GM23338 (cell line): Measurements from ENCODE around the gene MARCHF9. TPM values are rescaled to one million over a fixed set of nuclear protein-coding genes. Genes with fewer than 3 reads are reported as not detected.

Experiments
- ATAC-seq: fragments of 200-7000 bp; cut with Tn5 transposase; 3 replicates; pipeline ENCODE4 v1.9.1; 2020
- DNase-seq: peaks from one replicate; pipeline ENCODE4 v3.0.0-alpha.2; 2015; ENCODE audit warnings: low spot score
- H2AFZ ChIP-seq: fragments of 200-600 bp; sonication (generic); 2 replicates; pipeline ENCODE4 v1.8.0; 2016; ENCODE audit warnings: antibody characterized with exemption, mild to moderate bottlenecking, moderate library complexity
- H3F3A ChIP-seq: fragments of 200-600 bp; sonication (generic); replicated peaks from 2 replicates; pipeline ENCODE4 v1.8.0; 2017; ENCODE audit warnings: antibody characterized with exemption, mixed run types, low read depth
- H3K27ac ChIP-seq: fragments of 200-600 bp; sonication (generic); 2 replicates; pipeline ENCODE4 v1.6.1; 2016; ENCODE audit warnings: low read depth
- H3K27me3 ChIP-seq: fragments of 200-600 bp; sonication (generic); 2 replicates; pipeline ENCODE4 v1.8.0; 2016; ENCODE audit warnings: mild to moderate bottlenecking, mixed run types, moderate library complexity; ENCODE audit not compliant: insufficient read depth
- H3K36me3 ChIP-seq: fragments of 200-600 bp; sonication (generic); 2 replicates; pipeline ENCODE4 v1.8.0; 2016; ENCODE audit warnings: mild to moderate bottlenecking; ENCODE audit not compliant: insufficient read depth
- H3K4me1 ChIP-seq: fragments of 200-600 bp; sonication (generic); 2 replicates; pipeline ENCODE4 v1.8.0; 2016; ENCODE audit warnings: mild to moderate bottlenecking, moderate library complexity; ENCODE audit not compliant: insufficient read depth
- H3K4me2 ChIP-seq: fragments of 200-600 bp; sonication (generic); 2 replicates; pipeline ENCODE4 v1.7.1; 2017; ENCODE audit warnings: mixed run types
- H3K4me3 ChIP-seq: fragments of 200-600 bp; sonication (generic); 2 replicates; pipeline ENCODE4 v1.6.1; 2016; ENCODE audit warnings: mixed run types
- H3K79me2 ChIP-seq: fragments of 200-600 bp; sonication (generic); replicated peaks from 2 replicates; pipeline ENCODE4 v1.8.0; 2017; ENCODE audit warnings: mild to moderate bottlenecking; ENCODE audit not compliant: insufficient read depth
- H3K9me2 ChIP-seq: fragments of 200-600 bp; sonication (generic); 2 replicates; pipeline ENCODE4 v1.8.0; 2017; ENCODE audit not compliant: insufficient read depth
- H4K20me1 ChIP-seq: fragments of 200-600 bp; sonication (generic); replicated peaks from 2 replicates; pipeline ENCODE4 v1.8.0; 2017; ENCODE audit warnings: mild to moderate bottlenecking; ENCODE audit not compliant: insufficient read depth
- H3K27ac Mint-ChIP-seq: 2 replicates; pipeline ENCODE4 v1.8.0; 2020; ENCODE audit warnings: inconsistent platforms, mild to moderate bottlenecking, moderate library complexity, mixed read lengths
- H3K27me3 Mint-ChIP-seq: 3 replicates; pipeline ENCODE4 v1.8.0; 2022; ENCODE audit warnings: low read depth, mild to moderate bottlenecking, moderate library complexity, mixed read lengths, inconsistent platforms; ENCODE audit not compliant: insufficient read depth, poor library complexity
- H3K36me3 Mint-ChIP-seq: 3 replicates; pipeline ENCODE4 v1.8.0; 2021; ENCODE audit warnings: low read depth, mild to moderate bottlenecking, inconsistent platforms, moderate library complexity, mixed read lengths
- H3K4me1 Mint-ChIP-seq: 3 replicates; pipeline ENCODE4 v1.8.0; 2020; ENCODE audit warnings: mild to moderate bottlenecking, inconsistent platforms, mixed read lengths
- H3K4me3 Mint-ChIP-seq: 3 replicates; pipeline ENCODE4 v1.8.0; 2021; ENCODE audit warnings: moderate library complexity, mild to moderate bottlenecking, inconsistent platforms, mixed read lengths
- H3K9me3 Mint-ChIP-seq: 3 replicates; pipeline ENCODE4 v1.8.0; 2020; ENCODE audit warnings: moderate library complexity, mild to moderate bottlenecking, inconsistent platforms, mixed read lengths
- CREB1 ChIP-seq: fragments of 250-450 bp; sonication (Bioruptor Pico); IDR thresholded peaks from 2 replicates; pipeline ENCODE4 v1.5.0; 2020; ENCODE audit warnings: low read depth, mild to moderate bottlenecking, moderate library complexity
- EZH2 ChIP-seq: fragments of 200-600 bp; sonication (generic); IDR thresholded peaks from one replicate; pipeline ENCODE4 v1.8.0; 2017; ENCODE audit warnings: antibody characterized with exemption, mild to moderate bottlenecking, low read depth; ENCODE audit not compliant: unreplicated experiment
- EZH2phosphoT487 ChIP-seq: fragments of 200-600 bp; sonication (generic); IDR thresholded peaks from one replicate; pipeline ENCODE4 v1.8.1; 2018; ENCODE audit warnings: antibody characterized with exemption; ENCODE audit not compliant: unreplicated experiment
- JUNB ChIP-seq: IDR thresholded peaks from one replicate; pipeline ENCODE4 v1.6.1; 2016; ENCODE audit warnings: antibody characterized with exemption; ENCODE audit not compliant: unreplicated experiment
- NANOG ChIP-seq: IDR thresholded peaks from 2 replicates; pipeline ENCODE4 v1.6.1; 2016; ENCODE audit warnings: antibody characterized with exemption, borderline replicate concordance
- POLR2AphosphoS5 ChIP-seq: IDR thresholded peaks from 2 replicates; pipeline ENCODE4 v1.6.1; 2016; ENCODE audit warnings: antibody characterized with exemption, low read depth
- STAT1 ChIP-seq: IDR thresholded peaks from one replicate; pipeline ENCODE4 v1.6.1; 2016; ENCODE audit warnings: antibody characterized with exemption; ENCODE audit not compliant: unreplicated experiment
- ZNF114 ChIP-seq: fragments of 250-450 bp; sonication (Bioruptor Pico); IDR thresholded peaks from 2 replicates; pipeline ENCODE4 v1.5.0; 2020; ENCODE audit warnings: mild to moderate bottlenecking, moderate library complexity
- ZNF331 ChIP-seq: fragments of 250-450 bp; sonication (Bioruptor Pico); IDR thresholded peaks from 2 replicates; pipeline ENCODE4 v1.5.0; 2020; ENCODE audit warnings: low read depth, mild to moderate bottlenecking, moderate library complexity
- polyA plus RNA-seq: library from polyadenylated mRNA; unstranded; fragments of >200 nt; fragmentation: Nextera tagmentation; extraction: Ambion mirVana; gene quantifications from 2 replicates; pipeline ENCODE4 v1.2.1, GENCODE V29; 2016
- total RNA-seq: library from RNA; depleted of rRNA; stranded (reverse); fragments of >200 nt; shearing (Covaris generic); gene quantifications from 2 replicates; pipeline ENCODE4 v1.2.3, GENCODE V29; 2014
- TF ChIP-seq, protein P1 (sequence below), 2 experiments: fragments of 200-600 bp in 1 of 2; sonication (generic) in 1 of 2; conservative IDR thresholded peaks; 2 replicates each; pipeline versions ENCODE4 v1.5.1 to v1.6.1; 2016 to 2017; ENCODE audit warnings: antibody characterized with exemption in 2 of 2, low read depth in 2 of 2, mild to moderate bottlenecking in 2 of 2, moderate library complexity in 1 of 2
- TF ChIP-seq, protein P2 (sequence below): IDR thresholded peaks from one replicate; pipeline ENCODE4 v1.6.1; 2018; ENCODE audit warnings: antibody characterized with exemption; ENCODE audit not compliant: unreplicated experiment
- TF ChIP-seq, protein P3 (sequence below): IDR thresholded peaks from 2 replicates; pipeline ENCODE4 v1.6.1; 2016; ENCODE audit warnings: antibody characterized with exemption
- TF ChIP-seq, protein P4 (sequence below): fragments of 250-450 bp; sonication (Bioruptor Pico); IDR thresholded peaks from 2 replicates; pipeline ENCODE4 v1.5.0; 2020; ENCODE audit warnings: mild to moderate bottlenecking, moderate library complexity

Gene MARCHF9
- total and polyA plus RNA-seq, 2 experiments from 2014 or later = 2.9 to 3.3 TPM

DNA sequence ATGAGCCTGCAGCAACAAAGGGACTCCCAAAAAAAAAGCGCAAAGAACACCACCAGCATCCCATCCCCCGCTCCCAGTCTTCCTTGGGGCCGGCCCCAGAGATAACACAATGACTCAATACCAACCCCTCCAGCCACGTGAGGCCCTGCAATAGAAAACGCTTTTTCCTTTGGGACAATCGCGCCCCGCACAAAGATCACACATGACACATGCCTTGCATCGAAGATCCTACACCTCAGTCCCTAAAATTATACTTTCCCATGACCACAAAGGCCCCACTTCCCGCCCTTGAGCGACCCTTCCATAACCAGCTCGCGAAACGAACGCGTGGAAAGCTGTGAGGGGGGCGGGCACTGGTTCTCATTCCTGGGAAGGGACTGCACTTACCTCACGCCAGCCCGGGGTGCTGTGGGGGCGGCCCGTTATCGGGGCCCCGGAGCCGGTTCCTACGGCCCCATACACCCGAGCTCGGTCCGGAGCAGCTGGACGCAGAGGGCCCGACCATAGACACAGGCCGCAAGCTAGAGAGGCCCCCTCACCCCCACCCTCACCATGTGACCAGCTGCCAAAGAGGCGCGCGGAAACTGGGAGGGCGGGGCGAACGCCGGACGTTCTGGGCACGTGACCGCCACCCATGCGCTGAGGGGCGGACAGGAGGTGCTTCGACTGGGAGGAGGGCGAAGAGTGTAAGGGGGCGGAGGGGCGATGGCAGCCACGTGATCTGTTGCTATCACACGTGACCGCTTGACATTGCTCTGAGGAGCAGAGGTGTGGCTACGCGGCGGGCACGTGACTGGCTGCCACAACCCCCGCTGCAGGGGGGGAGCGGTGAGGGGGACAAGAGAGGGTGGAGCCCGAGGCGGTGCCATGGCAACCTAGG, 2.9 kb upstream of the MARCHF9 start, which contains the start of gene CDK4:
Gene CDK4, minus strand, starts transcription at position 523 of the 880 bp plus-strand sequence. CDS start 593 bp downstream, outside the sequence.
- H3K27ac ChIP-seq = peak within 1 kb of the TSS; percentile 90; the same call in 1 of the 2 replicates
- H3K27ac Mint-ChIP-seq = peak within 1 kb of the TSS; percentile 99
- peak within 1 kb of the TSS; percentile 99 for H3K4me3 Mint-ChIP-seq
- H3K36me3 ChIP-seq = peaks cover 12% of the 10 kb centered on the region
- H3F3A ChIP-seq = peaks cover 36% of the 10 kb centered on the region
- peak within 1 kb of the TSS; percentile 97 for H3K4me3 ChIP-seq
- H3K36me3 Mint-ChIP-seq = peaks cover 49% of the 10 kb centered on the region
- no peaks in the 10 kb centered on the region; the same call in 1 of the 2 replicates for H4K20me1 ChIP-seq
- TF ChIP-seq, protein P1, sequence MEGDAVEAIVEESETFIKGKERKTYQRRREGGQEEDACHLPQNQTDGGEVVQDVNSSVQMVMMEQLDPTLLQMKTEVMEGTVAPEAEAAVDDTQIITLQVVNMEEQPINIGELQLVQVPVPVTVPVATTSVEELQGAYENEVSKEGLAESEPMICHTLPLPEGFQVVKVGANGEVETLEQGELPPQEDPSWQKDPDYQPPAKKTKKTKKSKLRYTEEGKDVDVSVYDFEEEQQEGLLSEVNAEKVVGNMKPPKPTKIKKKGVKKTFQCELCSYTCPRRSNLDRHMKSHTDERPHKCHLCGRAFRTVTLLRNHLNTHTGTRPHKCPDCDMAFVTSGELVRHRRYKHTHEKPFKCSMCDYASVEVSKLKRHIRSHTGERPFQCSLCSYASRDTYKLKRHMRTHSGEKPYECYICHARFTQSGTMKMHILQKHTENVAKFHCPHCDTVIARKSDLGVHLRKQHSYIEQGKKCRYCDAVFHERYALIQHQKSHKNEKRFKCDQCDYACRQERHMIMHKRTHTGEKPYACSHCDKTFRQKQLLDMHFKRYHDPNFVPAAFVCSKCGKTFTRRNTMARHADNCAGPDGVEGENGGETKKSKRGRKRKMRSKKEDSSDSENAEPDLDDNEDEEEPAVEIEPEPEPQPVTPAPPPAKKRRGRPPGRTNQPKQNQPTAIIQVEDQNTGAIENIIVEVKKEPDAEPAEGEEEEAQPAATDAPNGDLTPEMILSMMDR (conservative IDR thresholded peaks at IDR 0.05; ENCODE audit: low read depth in 2 of 2) = no peak
- TF ChIP-seq, protein P2, sequence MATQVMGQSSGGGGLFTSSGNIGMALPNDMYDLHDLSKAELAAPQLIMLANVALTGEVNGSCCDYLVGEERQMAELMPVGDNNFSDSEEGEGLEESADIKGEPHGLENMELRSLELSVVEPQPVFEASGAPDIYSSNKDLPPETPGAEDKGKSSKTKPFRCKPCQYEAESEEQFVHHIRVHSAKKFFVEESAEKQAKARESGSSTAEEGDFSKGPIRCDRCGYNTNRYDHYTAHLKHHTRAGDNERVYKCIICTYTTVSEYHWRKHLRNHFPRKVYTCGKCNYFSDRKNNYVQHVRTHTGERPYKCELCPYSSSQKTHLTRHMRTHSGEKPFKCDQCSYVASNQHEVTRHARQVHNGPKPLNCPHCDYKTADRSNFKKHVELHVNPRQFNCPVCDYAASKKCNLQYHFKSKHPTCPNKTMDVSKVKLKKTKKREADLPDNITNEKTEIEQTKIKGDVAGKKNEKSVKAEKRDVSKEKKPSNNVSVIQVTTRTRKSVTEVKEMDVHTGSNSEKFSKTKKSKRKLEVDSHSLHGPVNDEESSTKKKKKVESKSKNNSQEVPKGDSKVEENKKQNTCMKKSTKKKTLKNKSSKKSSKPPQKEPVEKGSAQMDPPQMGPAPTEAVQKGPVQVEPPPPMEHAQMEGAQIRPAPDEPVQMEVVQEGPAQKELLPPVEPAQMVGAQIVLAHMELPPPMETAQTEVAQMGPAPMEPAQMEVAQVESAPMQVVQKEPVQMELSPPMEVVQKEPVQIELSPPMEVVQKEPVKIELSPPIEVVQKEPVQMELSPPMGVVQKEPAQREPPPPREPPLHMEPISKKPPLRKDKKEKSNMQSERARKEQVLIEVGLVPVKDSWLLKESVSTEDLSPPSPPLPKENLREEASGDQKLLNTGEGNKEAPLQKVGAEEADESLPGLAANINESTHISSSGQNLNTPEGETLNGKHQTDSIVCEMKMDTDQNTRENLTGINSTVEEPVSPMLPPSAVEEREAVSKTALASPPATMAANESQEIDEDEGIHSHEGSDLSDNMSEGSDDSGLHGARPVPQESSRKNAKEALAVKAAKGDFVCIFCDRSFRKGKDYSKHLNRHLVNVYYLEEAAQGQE = no peak
- TF ChIP-seq EZH2phosphoT487 (no peak), ZNF331 (no peak), POLR2AphosphoS5 (peak; percentile 81), ZNF114 (CRISPR knock-in tag) (no peak), STAT1 (no peak), CREB1 (CRISPR knock-in tag) (peak; percentile 72), EZH2 (no peak), JUNB (no peak), NANOG (no peak)
- TF ChIP-seq, protein P3, sequence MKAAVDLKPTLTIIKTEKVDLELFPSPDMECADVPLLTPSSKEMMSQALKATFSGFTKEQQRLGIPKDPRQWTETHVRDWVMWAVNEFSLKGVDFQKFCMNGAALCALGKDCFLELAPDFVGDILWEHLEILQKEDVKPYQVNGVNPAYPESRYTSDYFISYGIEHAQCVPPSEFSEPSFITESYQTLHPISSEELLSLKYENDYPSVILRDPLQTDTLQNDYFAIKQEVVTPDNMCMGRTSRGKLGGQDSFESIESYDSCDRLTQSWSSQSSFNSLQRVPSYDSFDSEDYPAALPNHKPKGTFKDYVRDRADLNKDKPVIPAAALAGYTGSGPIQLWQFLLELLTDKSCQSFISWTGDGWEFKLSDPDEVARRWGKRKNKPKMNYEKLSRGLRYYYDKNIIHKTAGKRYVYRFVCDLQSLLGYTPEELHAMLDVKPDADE = peak; percentile 76
- TF ChIP-seq, protein P4, sequence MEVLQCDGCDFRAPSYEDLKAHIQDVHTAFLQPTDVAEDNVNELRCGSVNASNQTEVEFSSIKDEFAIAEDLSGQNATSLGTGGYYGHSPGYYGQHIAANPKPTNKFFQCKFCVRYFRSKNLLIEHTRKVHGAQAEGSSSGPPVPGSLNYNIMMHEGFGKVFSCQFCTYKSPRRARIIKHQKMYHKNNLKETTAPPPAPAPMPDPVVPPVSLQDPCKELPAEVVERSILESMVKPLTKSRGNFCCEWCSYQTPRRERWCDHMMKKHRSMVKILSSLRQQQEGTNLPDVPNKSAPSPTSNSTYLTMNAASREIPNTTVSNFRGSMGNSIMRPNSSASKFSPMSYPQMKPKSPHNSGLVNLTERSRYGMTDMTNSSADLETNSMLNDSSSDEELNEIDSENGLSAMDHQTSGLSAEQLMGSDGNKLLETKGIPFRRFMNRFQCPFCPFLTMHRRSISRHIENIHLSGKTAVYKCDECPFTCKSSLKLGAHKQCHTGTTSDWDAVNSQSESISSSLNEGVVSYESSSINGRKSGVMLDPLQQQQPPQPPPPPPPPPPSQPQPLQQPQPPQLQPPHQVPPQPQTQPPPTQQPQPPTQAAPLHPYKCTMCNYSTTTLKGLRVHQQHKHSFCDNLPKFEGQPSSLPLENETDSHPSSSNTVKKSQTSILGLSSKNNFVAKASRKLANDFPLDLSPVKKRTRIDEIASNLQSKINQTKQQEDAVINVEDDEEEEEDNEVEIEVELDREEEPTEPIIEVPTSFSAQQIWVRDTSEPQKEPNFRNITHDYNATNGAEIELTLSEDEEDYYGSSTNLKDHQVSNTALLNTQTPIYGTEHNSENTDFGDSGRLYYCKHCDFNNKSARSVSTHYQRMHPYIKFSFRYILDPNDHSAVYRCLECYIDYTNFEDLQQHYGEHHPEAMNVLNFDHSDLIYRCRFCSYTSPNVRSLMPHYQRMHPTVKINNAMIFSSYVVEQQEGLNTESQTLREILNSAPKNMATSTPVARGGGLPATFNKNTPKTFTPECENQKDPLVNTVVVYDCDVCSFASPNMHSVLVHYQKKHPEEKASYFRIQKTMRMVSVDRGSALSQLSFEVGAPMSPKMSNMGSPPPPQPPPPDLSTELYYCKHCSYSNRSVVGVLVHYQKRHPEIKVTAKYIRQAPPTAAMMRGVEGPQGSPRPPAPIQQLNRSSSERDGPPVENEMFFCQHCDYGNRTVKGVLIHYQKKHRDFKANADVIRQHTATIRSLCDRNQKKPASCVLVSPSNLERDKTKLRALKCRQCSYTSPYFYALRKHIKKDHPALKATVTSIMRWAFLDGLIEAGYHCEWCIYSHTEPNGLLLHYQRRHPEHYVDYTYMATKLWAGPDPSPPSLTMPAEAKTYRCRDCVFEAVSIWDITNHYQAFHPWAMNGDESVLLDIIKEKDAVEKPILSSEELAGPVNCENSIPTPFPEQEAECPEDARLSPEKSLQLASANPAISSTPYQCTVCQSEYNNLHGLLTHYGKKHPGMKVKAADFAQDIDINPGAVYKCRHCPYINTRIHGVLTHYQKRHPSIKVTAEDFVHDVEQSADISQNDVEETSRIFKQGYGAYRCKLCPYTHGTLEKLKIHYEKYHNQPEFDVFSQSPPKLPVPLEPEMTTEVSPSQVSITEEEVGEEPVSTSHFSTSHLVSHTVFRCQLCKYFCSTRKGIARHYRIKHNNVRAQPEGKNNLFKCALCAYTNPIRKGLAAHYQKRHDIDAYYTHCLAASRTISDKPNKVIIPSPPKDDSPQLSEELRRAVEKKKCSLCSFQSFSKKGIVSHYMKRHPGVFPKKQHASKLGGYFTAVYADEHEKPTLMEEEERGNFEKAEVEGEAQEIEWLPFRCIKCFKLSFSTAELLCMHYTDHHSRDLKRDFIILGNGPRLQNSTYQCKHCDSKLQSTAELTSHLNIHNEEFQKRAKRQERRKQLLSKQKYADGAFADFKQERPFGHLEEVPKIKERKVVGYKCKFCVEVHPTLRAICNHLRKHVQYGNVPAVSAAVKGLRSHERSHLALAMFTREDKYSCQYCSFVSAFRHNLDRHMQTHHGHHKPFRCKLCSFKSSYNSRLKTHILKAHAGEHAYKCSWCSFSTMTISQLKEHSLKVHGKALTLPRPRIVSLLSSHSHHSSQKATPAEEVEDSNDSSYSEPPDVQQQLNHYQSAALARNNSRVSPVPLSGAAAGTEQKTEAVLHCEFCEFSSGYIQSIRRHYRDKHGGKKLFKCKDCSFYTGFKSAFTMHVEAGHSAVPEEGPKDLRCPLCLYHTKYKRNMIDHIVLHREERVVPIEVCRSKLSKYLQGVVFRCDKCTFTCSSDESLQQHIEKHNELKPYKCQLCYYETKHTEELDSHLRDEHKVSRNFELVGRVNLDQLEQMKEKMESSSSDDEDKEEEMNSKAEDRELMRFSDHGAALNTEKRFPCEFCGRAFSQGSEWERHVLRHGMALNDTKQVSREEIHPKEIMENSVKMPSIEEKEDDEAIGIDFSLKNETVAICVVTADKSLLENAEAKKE (CRISPR knock-in tag) = no peak
- no peaks in the 10 kb centered on the region; the same call in 2 of the 3 replicates for H3K9me3 Mint-ChIP-seq
- peaks cover 26% of the 10 kb centered on the region for H3K79me2 ChIP-seq
- peaks cover 34% of the 10 kb centered on the region for H3K4me1 ChIP-seq
- H3K4me1 Mint-ChIP-seq = peaks cover 39% of the 10 kb centered on the region
- H2AFZ ChIP-seq = peak within 1 kb of the TSS; percentile 63
- DNase-seq (peak; percentile 100), ATAC-seq (peak; percentile 70)
- peaks cover 39% of the 10 kb centered on the region for H3K27me3 ChIP-seq
- peaks cover 41% of the 10 kb centered on the region for H3K27me3 Mint-ChIP-seq
- no peaks in the 10 kb centered on the region for H3K9me2 ChIP-seq
- H3K4me2 ChIP-seq = peak within 1 kb of the TSS; percentile 99
